ENCODE results near the gene PRKD1.

GRCh38 chr14:29829851-29830250 is 97.8 kb downstream of the PRKD1 start:
- TF ChIP-seq CTCF (IDR thresholded peaks at IDR 0.05): no peak
- TF ChIP-seq POLR2A (IDR thresholded peaks at IDR 0.05): no peak
- no peak for TF ChIP-seq EP300 (IDR thresholded peaks at IDR 0.05; ENCODE audit: low read depth)
